NT2/D1 (cell line): ENCODE results near the gene PIEZO1.

Experiments
- YY1 ChIP-seq: IDR thresholded peaks from 2 replicates; pipeline ENCODE4 v1.6.1; 2011; ENCODE audit not compliant: insufficient read length, insufficient read depth
- ZNF274 ChIP-seq: IDR thresholded peaks from 2 replicates; pipeline ENCODE4 v1.6.1; 2011; ENCODE audit warnings: mild to moderate bottlenecking, low read depth, low read length

GRCh38 chr16:88703486-88704309, 81.3 kb downstream of the PIEZO1 start:
- TF ChIP-seq YY1 (no peak), ZNF274 (no peak)
